PFSK-1 (cell line): ENCODE data around the gene TRIM4.

Experiments
- FOXP2 ChIP-seq: optimal IDR thresholded peaks from 2 replicates; pipeline ENCODE3; 2011; ENCODE audit warnings: borderline replicate concordance, control low read depth, inconsistent platforms; ENCODE audit not compliant: insufficient read depth; ENCODE audit errors: extremely low read length, extremely low read depth
- POLR2AphosphoS5 ChIP-seq: IDR thresholded peaks from 2 replicates; pipeline ENCODE4 v1.6.1; 2012; ENCODE audit warnings: low read depth, mild to moderate bottlenecking, control low read depth, low read length, moderate library complexity
- SIN3A ChIP-seq: IDR thresholded peaks from 2 replicates; pipeline ENCODE4 v1.6.1; 2012; ENCODE audit warnings: mild to moderate bottlenecking, low read length, moderate library complexity, borderline replicate concordance; ENCODE audit not compliant: insufficient read depth
- TAF1 ChIP-seq: IDR thresholded peaks from 2 replicates; pipeline ENCODE4 v1.6.1; 2012; ENCODE audit warnings: low read length, control low read depth, borderline replicate concordance; ENCODE audit not compliant: insufficient read depth
- TF ChIP-seq, protein P1 (sequence below), 2 experiments: IDR thresholded peaks; 2 replicates each; pipeline versions ENCODE4 v1.6.1 to v1.8.0; 2011 to 2012; ENCODE audit warnings: low read depth in 2 of 2, low read length in 2 of 2, control low read depth in 1 of 2, inconsistent platforms in 1 of 2, mild to moderate bottlenecking in 1 of 2, moderate library complexity in 1 of 2; ENCODE audit not compliant: insufficient read depth in 1 of 2

DNA sequence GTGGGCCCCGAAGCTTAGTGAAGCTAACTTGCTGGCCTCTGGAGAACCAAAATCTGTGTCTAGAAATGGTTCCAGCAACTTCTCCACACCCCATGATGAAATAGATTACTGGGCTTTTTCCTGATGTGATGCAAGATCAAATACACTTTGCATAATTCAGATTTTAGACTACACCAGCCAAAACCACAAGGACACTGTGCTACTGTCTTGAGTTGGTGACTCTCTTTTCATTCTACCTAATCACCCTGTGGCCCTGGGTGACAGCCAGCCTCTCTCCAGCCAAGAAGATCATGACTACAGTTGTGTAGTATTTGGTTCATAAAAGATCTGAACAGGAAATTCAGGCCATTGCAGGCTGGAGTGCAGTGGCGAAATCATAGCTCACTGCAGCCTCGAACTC, 34.3 kb upstream of the TRIM4 start:
- TF ChIP-seq POLR2AphosphoS5: no peak
- TF ChIP-seq, protein P1, sequence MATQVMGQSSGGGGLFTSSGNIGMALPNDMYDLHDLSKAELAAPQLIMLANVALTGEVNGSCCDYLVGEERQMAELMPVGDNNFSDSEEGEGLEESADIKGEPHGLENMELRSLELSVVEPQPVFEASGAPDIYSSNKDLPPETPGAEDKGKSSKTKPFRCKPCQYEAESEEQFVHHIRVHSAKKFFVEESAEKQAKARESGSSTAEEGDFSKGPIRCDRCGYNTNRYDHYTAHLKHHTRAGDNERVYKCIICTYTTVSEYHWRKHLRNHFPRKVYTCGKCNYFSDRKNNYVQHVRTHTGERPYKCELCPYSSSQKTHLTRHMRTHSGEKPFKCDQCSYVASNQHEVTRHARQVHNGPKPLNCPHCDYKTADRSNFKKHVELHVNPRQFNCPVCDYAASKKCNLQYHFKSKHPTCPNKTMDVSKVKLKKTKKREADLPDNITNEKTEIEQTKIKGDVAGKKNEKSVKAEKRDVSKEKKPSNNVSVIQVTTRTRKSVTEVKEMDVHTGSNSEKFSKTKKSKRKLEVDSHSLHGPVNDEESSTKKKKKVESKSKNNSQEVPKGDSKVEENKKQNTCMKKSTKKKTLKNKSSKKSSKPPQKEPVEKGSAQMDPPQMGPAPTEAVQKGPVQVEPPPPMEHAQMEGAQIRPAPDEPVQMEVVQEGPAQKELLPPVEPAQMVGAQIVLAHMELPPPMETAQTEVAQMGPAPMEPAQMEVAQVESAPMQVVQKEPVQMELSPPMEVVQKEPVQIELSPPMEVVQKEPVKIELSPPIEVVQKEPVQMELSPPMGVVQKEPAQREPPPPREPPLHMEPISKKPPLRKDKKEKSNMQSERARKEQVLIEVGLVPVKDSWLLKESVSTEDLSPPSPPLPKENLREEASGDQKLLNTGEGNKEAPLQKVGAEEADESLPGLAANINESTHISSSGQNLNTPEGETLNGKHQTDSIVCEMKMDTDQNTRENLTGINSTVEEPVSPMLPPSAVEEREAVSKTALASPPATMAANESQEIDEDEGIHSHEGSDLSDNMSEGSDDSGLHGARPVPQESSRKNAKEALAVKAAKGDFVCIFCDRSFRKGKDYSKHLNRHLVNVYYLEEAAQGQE (IDR thresholded peaks at IDR 0.05; ENCODE audit: insufficient read depth in 1 of 2, low read depth in 2 of 2, low read length in 2 of 2): no peak
- TF ChIP-seq TAF1: no peak
- TF ChIP-seq SIN3A: no peak
- no peak for TF ChIP-seq FOXP2
